K562 (cell line): Measurements from ENCODE around the gene CLDN14. TPM values are rescaled to one million over a fixed set of nuclear protein-coding genes. Genes with fewer than 3 reads are reported as not detected.

Experiments used
- ATAC-seq: fragments of 200-7000 bp; cut with Tn5 transposase; 3 replicates; pipeline ENCODE4 v1.9.1; 2020; ENCODE audit warnings: moderate library complexity
- BruUV-seq: library from RNA; stranded (reverse); fragments of 400-500 nt; replicated peaks from 2 replicates; lab custom pipeline; 2021; lab: Mats Ljungman, UMichigan
- CTCF ChIA-PET: fragments of 300-600 bp; formaldehyde crosslinking; extraction: SDS; loops from one replicate; lab custom pipeline; 2021; ENCODE audit warnings: low intra/inter-chr PET ratio; lab: Yijun Ruan, JAX
- POLR2A ChIA-PET: fragments of 300-600, 350-650 bp; sonication (Branson Sonifier 250); formaldehyde crosslinking; extraction: SDS; loops from one replicate; lab custom pipeline; 2021; ENCODE audit warnings: antibody characterized with exemption, inconsistent platforms; lab: Yijun Ruan, JAX
- DNase-seq, 4 experiments: peaks; one replicate each; pipeline versions ENCODE4 v3.0.0 to v3.0.0-alpha.2; 2011 to 2018; ENCODE audit warnings: low spot score in 3 of 4, mixed read lengths in 3 of 4; ENCODE audit errors: extremely low read depth in 1 of 4
- FAIRE-seq: peaks from 2 replicates; lab custom pipeline; 2011; peaks lifted over from hg19 to GRCh38; lab: Jason Lieb, UNC
- H2AFZ ChIP-seq: 2 replicates; pipeline ENCODE4 v1.6.0; 2011; ENCODE audit warnings: low read depth, low read length, control low read depth, inconsistent platforms
- H3K27ac ChIP-seq: fragments of 200-600 bp; 3 replicates; pipeline ENCODE4 v1.8.0; 2011; ENCODE audit warnings: low read depth, mild to moderate bottlenecking, control low read depth, inconsistent platforms, low read length, moderate library complexity, mixed read lengths; ENCODE audit errors: extremely low read depth
- H3K27me3 ChIP-seq, 2 experiments: fragments of 300-600 bp in 1 of 2; 2 replicates in 1 of 2; 3 replicates in 1 of 2; pipeline versions ENCODE4 v1.6.0 to v1.8.0; 2011; ENCODE audit warnings: inconsistent platforms in 2 of 2, low read length in 2 of 2, mild to moderate bottlenecking in 1 of 2, mixed read lengths in 1 of 2, moderate library complexity in 1 of 2; ENCODE audit not compliant: control insufficient read depth in 2 of 2, insufficient read depth in 2 of 2
- H3K36me3 ChIP-seq: fragments of 300-600 bp; 3 replicates; pipeline ENCODE4 v1.8.0; 2011; ENCODE audit warnings: mild to moderate bottlenecking, low read length, inconsistent platforms; ENCODE audit not compliant: control insufficient read depth, insufficient read depth
- H3K4me1 ChIP-seq, 2 experiments: fragments of 200-600 bp in 1 of 2; replicated peaks in 1 of 2; 2 replicates in 1 of 2; 3 replicates in 1 of 2; pipeline versions ENCODE4 v1.5.1 to v1.8.0; 2011; ENCODE audit warnings: inconsistent platforms in 2 of 2, low read length in 2 of 2, mild to moderate bottlenecking in 1 of 2, mixed read lengths in 1 of 2, moderate library complexity in 1 of 2; ENCODE audit not compliant: control insufficient read depth in 2 of 2, insufficient read depth in 2 of 2
- H3K4me2 ChIP-seq: 2 replicates; pipeline ENCODE4 v1.6.1; 2011; ENCODE audit warnings: low read length, control low read depth, inconsistent platforms, mixed read lengths; ENCODE audit not compliant: insufficient read depth
- H3K4me3 ChIP-seq: fragments of 200-600 bp; sonication (generic), shearing (Covaris generic); 2 replicates; pipeline ENCODE4 v1.5.1; 2016; ENCODE audit warnings: control low read depth, inconsistent platforms
- H3K79me2 ChIP-seq: fragments of 200-600 bp; 3 replicates; pipeline ENCODE4 v1.8.0; 2011; ENCODE audit warnings: low read length, inconsistent platforms; ENCODE audit not compliant: control insufficient read depth, insufficient read depth
- H3K9ac ChIP-seq, 2 experiments: 2 replicates each; pipeline versions ENCODE4 v1.6.0 to v1.6.1; 2011; ENCODE audit warnings: low read depth in 2 of 2, low read length in 2 of 2, control low read depth in 1 of 2, inconsistent platforms in 1 of 2, mild to moderate bottlenecking in 1 of 2, mixed read lengths in 1 of 2; ENCODE audit not compliant: insufficient read depth in 1 of 2
- H3K9me1 ChIP-seq: one replicate; pipeline ENCODE4 v1.6.0; 2011; ENCODE audit warnings: inconsistent platforms, mild to moderate bottlenecking, low read length, moderate library complexity; ENCODE audit not compliant: control insufficient read depth, insufficient read depth
- H3K9me3 ChIP-seq: replicated peaks from 2 replicates; pipeline ENCODE4 v1.5.1; 2011; ENCODE audit warnings: low read depth, low read length, inconsistent platforms; ENCODE audit not compliant: control insufficient read depth, insufficient read depth
- H4K20me1 ChIP-seq: replicated peaks from 2 replicates; pipeline ENCODE4 v1.6.1; 2011; ENCODE audit warnings: low read length, inconsistent platforms, mixed read lengths; ENCODE audit not compliant: control insufficient read depth, insufficient read depth
- GMEB1 ChIP-seq: fragments of 250-450 bp; sonication (Bioruptor Pico); IDR thresholded peaks from 2 replicates; pipeline ENCODE4 v1.4.0; 2020; ENCODE audit warnings: mild to moderate bottlenecking
- NCOA2 ChIP-seq, 2 experiments: fragments of 450-650 bp; IDR thresholded peaks; 2 replicates each; pipeline ENCODE4 v1.6.1; 2018; ENCODE audit warnings: mild to moderate bottlenecking in 2 of 2, moderate library complexity in 1 of 2; ENCODE audit not compliant: partially characterized antibody in 2 of 2
- PTTG1 ChIP-seq: fragments of 450-650 bp; IDR thresholded peaks from 2 replicates; pipeline ENCODE4 v1.6.1; 2016; ENCODE audit warnings: low read depth, mild to moderate bottlenecking, missing genetic modification characterization, missing compliant biosample characterization
- ZHX1 ChIP-seq: fragments of 150-350 bp; conservative IDR thresholded peaks from 2 replicates; pipeline ENCODE4 v1.6.1; 2014; ENCODE audit warnings: low read length
- WGBS: fragments of 100-300 bp; shearing (Covaris generic); methylation state at CpG from one replicate; pipeline ENCODE4 v1.1.6; 2016; ENCODE audit warnings: low coverage, mixed read lengths; ENCODE audit not compliant: insufficient coverage; ENCODE audit errors: missing lambda C conversion rate; 5-methylcytosine and 5-hydroxymethylcytosine counted together
- in situ Hi-C: fragments of 300-500 bp; cut with MboI; formaldehyde crosslinking; loops from 4 replicates; pipeline ENCODE4 v1.15.0; 2018; ENCODE audit warnings: inconsistent platforms, mixed read lengths
- intact Hi-C: fragments of 100-400 bp; cut with micrococcal nuclease; formaldehyde crosslinking; loops from 2 replicates; pipeline ENCODE4 v1.14.2; 2022
- polyA plus RNA-seq, 8 experiments: library from polyadenylated mRNA; depleted of rRNA in 4 of 8; stranded (reverse) in 5 of 8; unstranded in 3 of 8; fragments of >200 nt; fragmentation: Nextera tagmentation in 2 of 8; fragmentation: Illumina TruSeq in 1 of 8; extraction: Ambion mirVana in 2 of 8; extraction: Trizol in 1 of 8; gene quantifications; 2 replicates each; pipeline versions ENCODE4 v1.2.1 to v1.2.3, GENCODE V29; 2011 to 2014; ENCODE audit warnings: inconsistent platforms in 1 of 8, missing spikeins in 1 of 8
- total RNA-seq, 7 experiments: library from RNA; depleted of rRNA in 6 of 7; stranded (reverse); fragments of >200 nt in 6 of 7; fragmentation: Illumina TruSeq in 2 of 7; extraction: Trizol in 2 of 7; gene quantifications; 2 replicates each; pipeline versions ENCODE4 v1.2.1 to v1.2.3, GENCODE V29; 2011 to 2021; ENCODE audit warnings: low replicate concordance in 1 of 7

CLDN14 gene
- total and polyA plus RNA-seq, 9 of the 15 experiments (the other 6 are each of a cell fraction or from before 2014, with no cell fraction given) = not detected

- TF ChIP-seq GMEB1 (CRISPR knock-in tag) = no peak
Observed at GRCh38 chr21:36516281-36516680, 36.4 kb upstream of the CLDN14 start (continued).

GRCh38 chr21:36513430-36513829 is 33.5 kb upstream of the CLDN14 start:
- H3K9me3 ChIP-seq = no peaks in the 10 kb centered on the region
- H3K9me1 ChIP-seq = no peaks in the 10 kb centered on the region
- no peaks in the 10 kb centered on the region for H3K36me3 ChIP-seq
- intact Hi-C loops (no loop called here), in situ Hi-C loops (no loop called here)
- POLR2A ChIA-PET = interaction anchor here (0.5 kb wide), 1 partner anchor 8 kb away, joined by 5 read pairs; no protein-coding TSS in a partner anchor
- ATAC-seq (no peak), DNase-seq (no peak), FAIRE-seq (no peak)
- no peak overlapping the region for H2AFZ ChIP-seq
- no peak overlapping the region for H3K27ac ChIP-seq
- TF ChIP-seq ZHX1 (no peak), PTTG1 (tag) (no peak), NCOA2 (IDR thresholded peaks at IDR 0.05; ENCODE audit: partially characterized antibody in 2 of 2) (no peak)
- CTCF ChIA-PET = no interaction called here
- no CpG with 5 or more reads among the region's 1 CpG for WGBS
- H3K79me2 ChIP-seq = no peaks in the 10 kb centered on the region
- no TSS peak for BruUV-seq
- H3K9ac ChIP-seq = no peak overlapping the region
- H3K4me2 ChIP-seq = no peak overlapping the region
- peaks cover 17 to 26% of the 10 kb centered on the region in 2 experiments; a peak in 4 of 5 replicates for H3K27me3 ChIP-seq
- no peak overlapping the region for H3K4me3 ChIP-seq
- H4K20me1 ChIP-seq = no peaks in the 10 kb centered on the region
- no peaks in the 10 kb centered on the region for H3K4me1 ChIP-seq
